Measurements from ENCODE around the gene SYS1. TPM values are rescaled to one million over a fixed set of nuclear protein-coding genes. Genes with fewer than 3 reads are reported as not detected.

SYS1 gene
- total RNA-seq, 1 experiment from 2014 or later = 38.8 TPM

DNA sequence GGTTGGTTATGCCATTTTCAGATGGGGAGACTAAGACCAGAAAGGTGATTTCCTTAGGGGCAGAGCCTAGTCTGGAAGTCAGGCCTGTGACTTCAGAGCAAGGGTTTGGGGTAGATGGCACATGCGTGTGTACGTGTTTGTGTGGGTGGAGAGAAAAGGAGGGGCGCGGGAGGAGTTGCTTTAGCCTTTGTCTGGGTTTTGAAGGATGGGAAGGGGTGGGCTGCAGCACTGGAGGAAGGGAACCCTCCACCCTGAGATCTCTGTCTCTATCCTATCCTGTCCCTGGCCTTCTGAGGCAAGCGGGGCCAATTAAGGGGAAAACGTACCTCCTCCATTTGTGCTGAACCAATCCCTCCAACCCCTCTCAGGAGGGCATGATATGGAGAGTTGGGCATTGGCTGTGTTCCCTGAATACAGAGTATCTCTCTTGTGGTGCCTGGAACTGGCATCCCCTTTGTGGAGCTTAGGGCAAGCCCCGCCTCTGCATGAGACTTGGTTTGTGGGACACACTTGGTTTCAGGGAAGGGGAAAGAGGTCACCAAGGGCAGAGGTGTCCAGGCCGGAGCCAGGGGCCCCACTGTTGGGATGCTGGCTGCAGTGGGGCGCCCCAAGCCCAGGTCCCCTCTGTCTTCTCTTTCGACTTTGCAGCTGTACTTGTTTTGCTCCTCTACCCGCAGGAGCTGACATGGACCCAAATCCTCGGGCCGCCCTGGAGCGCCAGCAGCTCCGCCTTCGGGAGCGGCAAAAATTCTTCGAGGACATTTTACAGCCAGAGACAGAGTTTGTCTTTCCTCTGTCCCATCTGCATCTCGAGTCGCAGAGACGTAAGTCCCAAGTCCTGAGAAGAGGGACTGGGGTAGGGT, 45.1 kb downstream of the SYS1 start, which contains the start of gene DBNDD2:
Gene DBNDD2, plus strand, starts transcription at position 507 of the 863 bp plus-strand sequence. Its CDS starts 179 bp downstream, at position 686.
- H3K9me2 ChIP-seq (ENCODE audit: insufficient read depth) = no peaks in the 10 kb centered on the region
- peak within 1 kb of the TSS; percentile 89 for H2AFZ ChIP-seq
- TF ChIP-seq, protein P1, sequence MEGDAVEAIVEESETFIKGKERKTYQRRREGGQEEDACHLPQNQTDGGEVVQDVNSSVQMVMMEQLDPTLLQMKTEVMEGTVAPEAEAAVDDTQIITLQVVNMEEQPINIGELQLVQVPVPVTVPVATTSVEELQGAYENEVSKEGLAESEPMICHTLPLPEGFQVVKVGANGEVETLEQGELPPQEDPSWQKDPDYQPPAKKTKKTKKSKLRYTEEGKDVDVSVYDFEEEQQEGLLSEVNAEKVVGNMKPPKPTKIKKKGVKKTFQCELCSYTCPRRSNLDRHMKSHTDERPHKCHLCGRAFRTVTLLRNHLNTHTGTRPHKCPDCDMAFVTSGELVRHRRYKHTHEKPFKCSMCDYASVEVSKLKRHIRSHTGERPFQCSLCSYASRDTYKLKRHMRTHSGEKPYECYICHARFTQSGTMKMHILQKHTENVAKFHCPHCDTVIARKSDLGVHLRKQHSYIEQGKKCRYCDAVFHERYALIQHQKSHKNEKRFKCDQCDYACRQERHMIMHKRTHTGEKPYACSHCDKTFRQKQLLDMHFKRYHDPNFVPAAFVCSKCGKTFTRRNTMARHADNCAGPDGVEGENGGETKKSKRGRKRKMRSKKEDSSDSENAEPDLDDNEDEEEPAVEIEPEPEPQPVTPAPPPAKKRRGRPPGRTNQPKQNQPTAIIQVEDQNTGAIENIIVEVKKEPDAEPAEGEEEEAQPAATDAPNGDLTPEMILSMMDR (conservative IDR thresholded peaks at IDR 0.05) = no peak
- TF ChIP-seq EZH2 (IDR thresholded peaks at IDR 0.05; ENCODE audit: low read depth) = no peak
- H3K27me3 ChIP-seq (ENCODE audit: insufficient read depth, low read depth) = no peaks in the 10 kb centered on the region
- intact Hi-C loops (cut with micrococcal nuclease; ENCODE audit: unreplicated experiment) = no loop called here
- BruUV-seq (replicated peaks) = no TSS peak
- ChIA-PET POLR2A (ENCODE audit: unreplicated experiment) (interaction anchor here (0.6 to 1.1 kb wide), 5 partner anchors 8 to 303 kb away, joined by 3 to 7 read pairs (median 3); partner anchors contain the start of gene PIGT), CTCF (interaction anchor here (1.3 to 2.1 kb wide), 3 partner anchors 8 to 34 kb away, joined by 5 to 7 read pairs (median 6); partner anchors contain the start of gene PIGT)
- peaks cover 16% of the 10 kb centered on the region for H3K4me1 ChIP-seq (replicated peaks; ENCODE audit: insufficient read depth)
- peak within 1 kb of the TSS; percentile 84 for H3K4me2 ChIP-seq
- peak within 1 kb of the TSS; percentile 96 for H3K4me3 ChIP-seq
- peaks cover 49% of the 10 kb centered on the region for H3F3A ChIP-seq (ENCODE audit: insufficient read depth, low read depth)
- peak within 1 kb of the TSS; percentile 63 for H3K27ac ChIP-seq
- peaks cover 17% of the 10 kb centered on the region for H3K79me2 ChIP-seq (ENCODE audit: low read depth)
- H3K9me3 ChIP-seq (ENCODE audit: insufficient read depth, low read depth) = no peaks in the 10 kb centered on the region
- H3K36me3 ChIP-seq (ENCODE audit: low read depth) = 0 out of 2 replicates have a peak, but pooled peaks cover 20% of the 10 kb centered on the region
- DNase-seq = peak in 1 of 2 experiments; percentile 9
- H4K20me1 ChIP-seq (ENCODE audit: insufficient read depth) = no peaks in the 10 kb centered on the region

DNA sequence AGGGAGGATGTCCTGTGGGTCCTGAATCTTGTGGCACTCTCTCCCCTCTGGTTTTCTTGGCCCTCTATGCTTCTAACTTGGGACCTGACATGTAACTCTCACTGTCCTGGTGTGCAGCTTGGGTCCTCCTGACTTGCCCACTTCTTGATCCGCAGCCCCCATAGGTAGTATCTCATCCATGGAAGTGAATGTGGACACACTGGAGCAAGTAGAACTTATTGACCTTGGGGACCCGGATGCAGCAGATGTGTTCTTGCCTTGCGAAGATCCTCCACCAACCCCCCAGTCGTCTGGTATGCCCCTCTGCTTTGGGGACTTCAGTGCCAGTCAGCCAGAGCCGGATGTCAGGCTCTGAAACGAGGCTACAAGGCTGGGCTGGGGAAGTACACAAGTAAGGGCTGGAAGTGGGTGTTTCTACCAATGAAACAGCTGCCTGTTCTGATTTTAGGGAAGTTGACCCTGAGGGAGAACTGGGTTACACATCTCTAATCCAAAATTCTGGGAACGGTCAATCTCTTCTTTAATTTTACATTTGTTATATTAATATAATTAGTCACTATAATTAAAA, 45.8 kb downstream of the SYS1 start:
- no peaks in the 10 kb centered on the region for H3K27me3 ChIP-seq (ENCODE audit: insufficient read depth, low read depth)
- no peak overlapping the region for H3K4me2 ChIP-seq
- H4K20me1 ChIP-seq (ENCODE audit: insufficient read depth) = no peaks in the 10 kb centered on the region
- peaks cover 17% of the 10 kb centered on the region for H3K79me2 ChIP-seq (ENCODE audit: low read depth)
- BruUV-seq (replicated peaks) = no TSS peak
- 0 out of 2 replicates have a peak, but pooled peaks cover 20% of the 10 kb centered on the region for H3K36me3 ChIP-seq (ENCODE audit: low read depth)
- DNase-seq = no peak
- H3F3A ChIP-seq (ENCODE audit: insufficient read depth, low read depth) = peaks cover 48% of the 10 kb centered on the region
- peaks cover 16% of the 10 kb centered on the region for H3K4me1 ChIP-seq (replicated peaks; ENCODE audit: insufficient read depth)
- H3K27ac ChIP-seq = no peak overlapping the region
- no peaks in the 10 kb centered on the region for H3K9me2 ChIP-seq (ENCODE audit: insufficient read depth)
- TF ChIP-seq, protein P1 (conservative IDR thresholded peaks at IDR 0.05) = no peak
- no peak for TF ChIP-seq EZH2 (IDR thresholded peaks at IDR 0.05; ENCODE audit: low read depth)
- CTCF ChIA-PET = no interaction called here
- H3K4me3 ChIP-seq = no peak overlapping the region
- intact Hi-C loops (cut with micrococcal nuclease; ENCODE audit: unreplicated experiment) = no loop called here
- POLR2A ChIA-PET (ENCODE audit: unreplicated experiment) = no interaction called here
- H2AFZ ChIP-seq = no peak overlapping the region
- H3K9me3 ChIP-seq (ENCODE audit: insufficient read depth, low read depth) = no peaks in the 10 kb centered on the region

DNA sequence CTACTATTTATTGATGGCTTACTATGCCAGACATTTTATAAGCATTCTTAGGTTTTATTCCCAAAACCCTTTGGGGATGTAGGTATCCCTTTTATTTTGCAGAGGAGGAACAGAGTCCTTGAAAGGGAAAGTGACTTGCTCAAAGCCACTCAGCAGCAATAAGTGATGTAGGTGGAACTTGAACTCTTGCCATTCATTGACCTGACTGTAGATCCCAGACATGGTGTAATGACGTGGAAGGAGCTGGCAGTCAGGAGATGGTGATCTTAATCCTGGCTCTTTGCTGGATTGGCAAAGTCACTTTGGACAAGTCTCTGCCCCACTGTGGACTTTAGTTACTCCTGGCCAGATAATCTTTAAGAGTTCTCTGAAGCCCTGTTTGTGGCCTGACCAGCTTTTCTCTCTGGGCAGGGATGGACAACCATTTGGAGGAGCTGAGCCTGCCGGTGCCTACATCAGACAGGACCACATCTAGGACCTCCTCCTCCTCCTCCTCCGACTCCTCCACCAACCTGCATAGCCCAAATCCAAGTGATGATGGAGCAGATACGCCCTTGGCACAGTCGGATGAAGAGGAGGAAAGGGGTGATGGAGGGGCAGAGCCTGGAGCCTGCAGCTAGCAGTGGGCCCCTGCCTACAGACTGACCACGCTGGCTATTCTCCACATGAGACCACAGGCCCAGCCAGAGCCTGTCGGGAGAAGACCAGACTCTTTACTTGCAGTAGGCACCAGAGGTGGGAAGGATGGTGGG, 46.7 kb downstream of the SYS1 start:
- Histone ChIP-seq H3K4me3 (no peak overlapping the region), H3K79me2 (ENCODE audit: low read depth) (peaks cover 17% of the 10 kb centered on the region), H3K27me3 (ENCODE audit: insufficient read depth, low read depth) (no peaks in the 10 kb centered on the region), H4K20me1 (ENCODE audit: insufficient read depth) (no peaks in the 10 kb centered on the region), H3F3A (ENCODE audit: insufficient read depth, low read depth) (peaks cover 49% of the 10 kb centered on the region), H2AFZ (no peak overlapping the region), H3K4me1 (replicated peaks; ENCODE audit: insufficient read depth) (peaks cover 16% of the 10 kb centered on the region), H3K27ac (no peak overlapping the region), H3K36me3 (ENCODE audit: low read depth) (0 out of 2 replicates have a peak, but pooled peaks cover 20% of the 10 kb centered on the region), H3K4me2 (no peak overlapping the region), H3K9me3 (ENCODE audit: insufficient read depth, low read depth) (no peaks in the 10 kb centered on the region), H3K9me2 (ENCODE audit: insufficient read depth) (no peaks in the 10 kb centered on the region)
- POLR2A ChIA-PET (ENCODE audit: unreplicated experiment) = interaction anchor here (0.6 kb wide), 2 partner anchors 38 to 185 kb away, joined by 3 to 8 read pairs; no protein-coding TSS in a partner anchor
- no TSS peak for BruUV-seq (replicated peaks)
- CTCF ChIA-PET = no interaction called here
- TF ChIP-seq, protein P1 (conservative IDR thresholded peaks at IDR 0.05) = no peak
- TF ChIP-seq EZH2 (IDR thresholded peaks at IDR 0.05; ENCODE audit: low read depth) = no peak
- peak in 1 of 2 experiments; percentile 18 for DNase-seq
- intact Hi-C loops (cut with micrococcal nuclease; ENCODE audit: unreplicated experiment) = no loop called here
